Measurements from ENCODE around the gene SLC4A11.

Gene SLC4A11

GRCh38 chr20:3270051-3270450 lies 31.1 kb upstream of the SLC4A11 start:
- no peaks in the 10 kb centered on the region for H3K27me3 ChIP-seq (ENCODE audit: control insufficient read depth, insufficient read depth, low read length)
- peaks cover 20% of the 10 kb centered on the region for H3K36me3 ChIP-seq (ENCODE audit: insufficient read depth, low read length)
- no peak overlapping the region for H3K9ac ChIP-seq (ENCODE audit: low read depth, low read length)
- no peak overlapping the region for H3K4me2 ChIP-seq (ENCODE audit: low read length)
- no peak overlapping the region for H3K4me3 ChIP-seq (ENCODE audit: low read length)
- H3K9me3 ChIP-seq (replicated peaks; ENCODE audit: low read length), result no peaks in the 10 kb centered on the region
- no peaks in the 10 kb centered on the region for H3K4me1 ChIP-seq (ENCODE audit: control insufficient read depth, insufficient read depth, low read length)

DNA sequence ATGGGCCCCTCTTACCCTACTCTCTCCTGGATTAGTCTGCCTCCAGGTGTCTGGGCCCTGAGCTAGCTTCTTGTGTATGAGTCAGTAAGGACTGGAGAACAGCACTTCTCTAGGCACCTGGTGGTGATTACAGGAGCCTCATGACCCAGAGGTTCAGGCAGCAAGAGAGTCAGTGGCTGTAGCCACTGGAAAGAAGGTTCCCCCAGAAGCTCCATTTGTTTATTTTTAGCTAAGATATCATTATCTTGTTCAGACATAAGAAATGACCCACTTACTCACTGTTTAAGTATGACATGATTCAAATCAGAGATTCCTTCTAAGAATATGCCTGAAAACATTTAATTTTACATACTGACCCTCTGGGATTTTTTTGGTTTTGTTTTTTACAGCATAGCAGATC lies 23.6 kb upstream of the SLC4A11 start:
- H3K4me3 ChIP-seq (ENCODE audit: low read length), result no peak overlapping the region
- H3K9me3 ChIP-seq (replicated peaks; ENCODE audit: low read length), result no peaks in the 10 kb centered on the region
- peaks cover 3% of the 10 kb centered on the region for H3K4me1 ChIP-seq (ENCODE audit: control insufficient read depth, insufficient read depth, low read length)
- no peak overlapping the region for H3K4me2 ChIP-seq (ENCODE audit: low read length)
- no peaks in the 10 kb centered on the region for H3K27me3 ChIP-seq (ENCODE audit: control insufficient read depth, insufficient read depth, low read length)
- peaks cover 39% of the 10 kb centered on the region for H3K36me3 ChIP-seq (ENCODE audit: insufficient read depth, low read length)
- no peak overlapping the region for H3K9ac ChIP-seq (ENCODE audit: low read depth, low read length)

- no peak overlapping the region for H3K4me3 ChIP-seq (ENCODE audit: low read length)
- H3K9ac ChIP-seq (ENCODE audit: low read depth, low read length), result no peak overlapping the region
- no peaks in the 10 kb centered on the region for H3K9me3 ChIP-seq (replicated peaks; ENCODE audit: low read length)
- H3K4me2 ChIP-seq (ENCODE audit: low read length), result no peak overlapping the region
- peaks cover 50% of the 10 kb centered on the region for H3K36me3 ChIP-seq (ENCODE audit: insufficient read depth, low read length)
- H3K4me1 ChIP-seq (ENCODE audit: control insufficient read depth, insufficient read depth, low read length), result peaks cover 3% of the 10 kb centered on the region
- no peaks in the 10 kb centered on the region for H3K27me3 ChIP-seq (ENCODE audit: control insufficient read depth, insufficient read depth, low read length)
Measured at GRCh38 chr20:3258429-3258828, 19.4 kb upstream of the SLC4A11 start.

DNA sequence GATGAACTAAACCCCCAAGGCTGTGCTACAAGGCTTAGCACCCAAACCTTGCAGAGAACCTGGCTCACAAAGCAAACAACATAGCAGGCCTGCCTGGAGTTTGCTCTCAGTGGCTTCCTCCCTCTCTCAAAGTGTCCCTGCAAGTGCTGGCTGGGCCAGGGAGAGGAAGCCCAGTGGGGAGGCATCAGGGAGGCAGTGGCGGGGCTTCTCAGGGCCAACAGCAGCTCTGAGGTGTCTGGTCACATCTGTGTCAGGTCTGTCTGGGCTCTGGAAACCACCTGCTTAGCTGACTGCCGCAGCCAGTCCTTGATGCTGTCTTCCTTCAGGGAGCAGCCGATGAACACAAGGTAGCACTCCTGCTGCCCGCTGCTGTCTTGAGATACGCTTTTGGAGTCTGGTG lies 16.7 kb upstream of the SLC4A11 start:
- H3K4me3 ChIP-seq (ENCODE audit: low read length), result no peak overlapping the region
- no peak overlapping the region for H3K9ac ChIP-seq (ENCODE audit: low read depth, low read length)
- H3K4me1 ChIP-seq (ENCODE audit: control insufficient read depth, insufficient read depth, low read length), result no peaks in the 10 kb centered on the region
- no peaks in the 10 kb centered on the region for H3K27me3 ChIP-seq (ENCODE audit: control insufficient read depth, insufficient read depth, low read length)
- H3K36me3 ChIP-seq (ENCODE audit: insufficient read depth, low read length), result peaks cover 56% of the 10 kb centered on the region
- H3K9me3 ChIP-seq (replicated peaks; ENCODE audit: low read length), result no peaks in the 10 kb centered on the region
- no peak overlapping the region for H3K4me2 ChIP-seq (ENCODE audit: low read length)

- H3K4me3 ChIP-seq (ENCODE audit: low read length), result no peak overlapping the region
- no peaks in the 10 kb centered on the region for H3K4me1 ChIP-seq (ENCODE audit: control insufficient read depth, insufficient read depth, low read length)
- H3K36me3 ChIP-seq (ENCODE audit: insufficient read depth, low read length), result peaks cover 51% of the 10 kb centered on the region
- H3K4me2 ChIP-seq (ENCODE audit: low read length), result no peak overlapping the region
- H3K27me3 ChIP-seq (ENCODE audit: control insufficient read depth, insufficient read depth, low read length), result no peaks in the 10 kb centered on the region
- H3K9me3 ChIP-seq (replicated peaks; ENCODE audit: low read length), result no peaks in the 10 kb centered on the region
- no peak overlapping the region for H3K9ac ChIP-seq (ENCODE audit: low read depth, low read length)
Measured at GRCh38 chr20:3251806-3252205, 12.8 kb upstream of the SLC4A11 start.

- no peak overlapping the region for H3K9ac ChIP-seq (ENCODE audit: low read depth, low read length)
- no peaks in the 10 kb centered on the region for H3K27me3 ChIP-seq (ENCODE audit: control insufficient read depth, insufficient read depth, low read length)
- no peak overlapping the region for H3K4me3 ChIP-seq (ENCODE audit: low read length)
- no peak overlapping the region for H3K4me2 ChIP-seq (ENCODE audit: low read length)
- H3K36me3 ChIP-seq (ENCODE audit: insufficient read depth, low read length), result peaks cover 38% of the 10 kb centered on the region
- no peaks in the 10 kb centered on the region for H3K4me1 ChIP-seq (ENCODE audit: control insufficient read depth, insufficient read depth, low read length)
- H3K9me3 ChIP-seq (replicated peaks; ENCODE audit: low read length), result no peaks in the 10 kb centered on the region
Measured at GRCh38 chr20:3250091-3250504, 11.1 kb upstream of the SLC4A11 start.

DNA sequence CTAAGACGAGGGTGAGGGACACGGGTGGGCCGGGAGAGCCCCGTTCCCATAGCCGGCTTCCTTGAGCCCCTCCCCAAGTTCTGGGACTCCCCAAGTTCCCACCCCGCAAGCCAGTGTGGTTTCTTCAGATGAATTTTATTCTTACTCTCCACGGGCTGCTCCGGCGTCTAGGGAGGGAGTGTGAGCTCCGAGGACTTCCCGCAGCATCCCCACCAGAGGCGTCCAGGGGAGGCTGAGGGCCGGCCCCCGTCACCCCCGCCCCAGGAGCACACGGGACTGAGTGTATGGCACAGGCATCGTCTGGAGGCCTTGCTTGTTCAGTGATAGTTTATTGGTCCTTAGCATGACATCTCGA lies 10.0 kb upstream of the SLC4A11 start:
- Histone ChIP-seq H3K27me3 (ENCODE audit: control insufficient read depth, insufficient read depth, low read length) (no peaks in the 10 kb centered on the region), H3K9ac (ENCODE audit: low read depth, low read length) (no peak overlapping the region), H3K4me2 (ENCODE audit: low read length) (peak overlapping the region; percentile 61), H3K4me1 (ENCODE audit: control insufficient read depth, insufficient read depth, low read length) (no peaks in the 10 kb centered on the region), H3K36me3 (ENCODE audit: insufficient read depth, low read length) (peaks cover 28% of the 10 kb centered on the region), H3K4me3 (ENCODE audit: low read length) (peak overlapping the region; percentile 41), H3K9me3 (replicated peaks; ENCODE audit: low read length) (no peaks in the 10 kb centered on the region)

GRCh38 chr20:3248167-3248992 lies 9.4 kb upstream of the SLC4A11 start:
- H3K4me2 ChIP-seq (ENCODE audit: low read length), result peak overlapping the region; percentile 61
- peak overlapping the region; percentile 41 for H3K4me3 ChIP-seq (ENCODE audit: low read length)
- no peak overlapping the region for H3K9ac ChIP-seq (ENCODE audit: low read depth, low read length)
- H3K4me1 ChIP-seq (ENCODE audit: control insufficient read depth, insufficient read depth, low read length), result no peaks in the 10 kb centered on the region
- peaks cover 24% of the 10 kb centered on the region for H3K36me3 ChIP-seq (ENCODE audit: insufficient read depth, low read length)
- no peaks in the 10 kb centered on the region for H3K27me3 ChIP-seq (ENCODE audit: control insufficient read depth, insufficient read depth, low read length)
- H3K9me3 ChIP-seq (replicated peaks; ENCODE audit: low read length), result no peaks in the 10 kb centered on the region

DNA sequence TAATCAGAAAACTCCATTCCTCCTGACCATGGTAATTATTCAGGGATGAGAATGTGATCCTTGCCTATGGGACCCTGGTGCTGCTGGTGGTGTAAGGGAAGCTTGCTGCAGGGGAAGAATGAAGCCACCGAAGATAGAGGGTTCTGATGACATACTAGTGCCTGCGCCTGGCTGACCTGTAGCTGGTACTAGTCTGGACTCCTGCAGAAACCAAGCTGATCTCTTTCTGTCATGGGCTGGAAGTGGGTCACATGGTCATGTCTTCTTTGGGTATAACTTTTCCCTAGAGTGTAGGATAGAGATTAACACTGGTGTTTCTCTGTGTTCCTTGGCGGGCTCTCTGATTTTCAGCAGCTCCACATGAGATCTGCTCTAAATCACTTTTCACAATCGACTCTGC lies 8.6 kb upstream of the SLC4A11 start:
- H3K9ac ChIP-seq (ENCODE audit: low read depth, low read length), result no peak overlapping the region
- H3K4me3 ChIP-seq (ENCODE audit: low read length), result no peak overlapping the region
- H3K4me1 ChIP-seq (ENCODE audit: control insufficient read depth, insufficient read depth, low read length), result no peaks in the 10 kb centered on the region
- no peaks in the 10 kb centered on the region for H3K27me3 ChIP-seq (ENCODE audit: control insufficient read depth, insufficient read depth, low read length)
- H3K36me3 ChIP-seq (ENCODE audit: insufficient read depth, low read length), result peaks cover 19% of the 10 kb centered on the region
- H3K4me2 ChIP-seq (ENCODE audit: low read length), result no peak overlapping the region
- no peaks in the 10 kb centered on the region for H3K9me3 ChIP-seq (replicated peaks; ENCODE audit: low read length)

DNA sequence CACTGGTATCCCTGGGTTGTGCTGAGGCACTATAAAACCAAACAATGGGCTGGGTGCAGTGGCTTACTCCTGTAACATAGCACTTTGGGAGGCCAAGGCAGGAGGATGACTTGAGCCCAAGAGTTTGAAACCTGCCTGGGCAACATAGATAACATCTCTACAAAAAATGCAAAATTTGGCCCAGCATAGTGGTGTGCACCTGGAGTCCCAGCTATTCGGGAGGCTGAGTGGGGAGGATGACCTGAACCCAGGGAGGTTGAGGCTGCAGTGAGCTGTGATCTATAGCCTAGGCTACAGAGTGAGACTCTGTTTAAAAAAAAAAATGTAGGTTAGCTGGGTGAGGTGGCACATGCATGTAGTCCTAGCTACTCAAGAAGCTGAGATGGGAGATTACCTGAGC lies 7.7 kb upstream of the SLC4A11 start:
- H3K4me3 ChIP-seq (ENCODE audit: low read length), result no peak overlapping the region
- H3K4me1 ChIP-seq (ENCODE audit: control insufficient read depth, insufficient read depth, low read length), result no peaks in the 10 kb centered on the region
- no peak overlapping the region for H3K4me2 ChIP-seq (ENCODE audit: low read length)
- H3K9ac ChIP-seq (ENCODE audit: low read depth, low read length), result no peak overlapping the region
- H3K27me3 ChIP-seq (ENCODE audit: control insufficient read depth, insufficient read depth, low read length), result no peaks in the 10 kb centered on the region
- H3K36me3 ChIP-seq (ENCODE audit: insufficient read depth, low read length), result peaks cover 11% of the 10 kb centered on the region
- H3K9me3 ChIP-seq (replicated peaks; ENCODE audit: low read length), result no peaks in the 10 kb centered on the region

- Histone ChIP-seq H3K36me3 (ENCODE audit: insufficient read depth, low read length) (peaks cover 9% of the 10 kb centered on the region), H3K4me2 (ENCODE audit: low read length) (no peak overlapping the region), H3K27me3 (ENCODE audit: control insufficient read depth, insufficient read depth, low read length) (peaks cover 1% of the 10 kb centered on the region), H3K9me3 (replicated peaks; ENCODE audit: low read length) (no peaks in the 10 kb centered on the region), H3K4me1 (ENCODE audit: control insufficient read depth, insufficient read depth, low read length) (no peaks in the 10 kb centered on the region), H3K4me3 (ENCODE audit: low read length) (no peak overlapping the region), H3K9ac (ENCODE audit: low read depth, low read length) (no peak overlapping the region)
Measured at GRCh38 chr20:3245711-3246110, 6.7 kb upstream of the SLC4A11 start.

- H3K4me1 ChIP-seq (ENCODE audit: control insufficient read depth, insufficient read depth, low read length), result peaks cover under 1% of the 10 kb centered on the region
- H3K27me3 ChIP-seq (ENCODE audit: control insufficient read depth, insufficient read depth, low read length), result peaks cover 7% of the 10 kb centered on the region
- H3K4me2 ChIP-seq (ENCODE audit: low read length), result no peak overlapping the region
- H3K4me3 ChIP-seq (ENCODE audit: low read length), result no peak overlapping the region
- no peaks in the 10 kb centered on the region for H3K9me3 ChIP-seq (replicated peaks; ENCODE audit: low read length)
- no peak overlapping the region for H3K9ac ChIP-seq (ENCODE audit: low read depth, low read length)
- H3K36me3 ChIP-seq (ENCODE audit: insufficient read depth, low read length), result peaks cover 4% of the 10 kb centered on the region
Measured at GRCh38 chr20:3245156-3245555, 6.2 kb upstream of the SLC4A11 start.
